ENCODE results near the gene NRIP2.

NRIP2 gene

DNA sequence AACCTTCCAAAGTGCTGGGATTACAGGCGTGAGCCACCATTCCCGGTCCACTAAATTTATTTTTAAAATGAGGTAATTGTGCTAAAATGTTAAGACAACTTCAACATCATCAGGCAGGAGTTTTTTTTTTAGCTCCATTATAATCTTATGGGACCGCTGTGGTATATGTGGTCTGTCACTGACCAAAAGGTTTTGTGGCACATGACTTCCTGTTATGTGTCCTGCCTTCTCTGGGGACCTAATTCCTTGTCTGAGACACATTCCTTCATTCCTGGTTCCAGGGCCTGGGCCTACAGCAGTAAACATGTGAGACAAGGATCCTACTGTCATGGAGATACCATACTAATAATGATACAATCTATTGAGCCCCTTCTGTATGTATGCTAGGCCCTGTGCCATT is 17.1 kb upstream of the NRIP2 start:
- DNase-seq (ENCODE audit: extremely low read depth in 1 of 2, low read depth in 1 of 2), result no peak

DNA sequence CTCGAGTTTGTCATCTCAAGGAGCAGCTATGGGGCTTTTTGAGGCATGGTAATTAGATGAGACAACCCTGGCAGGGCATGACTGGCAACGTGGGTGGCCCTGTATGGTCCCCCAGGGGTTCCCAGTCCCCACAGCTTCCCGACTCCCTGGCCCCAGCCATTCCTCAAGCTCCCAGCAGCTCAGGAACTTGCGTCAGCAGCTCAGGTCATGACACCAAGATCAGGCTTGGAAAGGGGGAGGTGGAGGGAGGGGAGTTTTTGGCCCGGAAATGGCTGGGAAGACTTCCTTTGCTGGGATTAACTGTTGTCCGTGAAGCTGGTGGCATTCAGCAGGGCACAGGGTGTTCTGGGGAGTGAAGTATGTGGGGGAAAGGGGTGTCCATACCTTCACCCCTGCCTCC is 10.4 kb upstream of the NRIP2 start:
- DNase-seq (ENCODE audit: extremely low read depth in 1 of 2, low read depth in 1 of 2), result no peak

DNA sequence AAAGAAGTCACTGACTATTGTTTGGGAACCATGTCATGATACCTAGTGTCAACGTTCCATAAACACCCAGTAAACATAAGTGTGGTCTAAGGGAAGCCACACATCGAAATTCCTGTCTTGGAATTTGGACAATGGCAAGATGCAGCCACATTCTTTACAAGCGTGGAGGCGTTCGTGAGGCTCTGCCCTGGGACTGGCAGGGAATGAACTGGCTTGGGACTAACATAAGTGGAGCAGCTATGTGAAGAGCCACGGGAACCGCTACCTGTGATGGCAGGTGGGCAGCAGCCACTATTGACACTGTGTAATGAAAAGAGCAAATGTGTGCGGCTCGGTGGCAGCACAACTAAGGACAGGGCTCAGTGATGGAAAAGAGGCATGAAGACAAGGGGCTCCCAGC is 10.0 kb upstream of the NRIP2 start:
- DNase-seq (ENCODE audit: extremely low read depth in 1 of 2, low read depth in 1 of 2), result no peak

DNA sequence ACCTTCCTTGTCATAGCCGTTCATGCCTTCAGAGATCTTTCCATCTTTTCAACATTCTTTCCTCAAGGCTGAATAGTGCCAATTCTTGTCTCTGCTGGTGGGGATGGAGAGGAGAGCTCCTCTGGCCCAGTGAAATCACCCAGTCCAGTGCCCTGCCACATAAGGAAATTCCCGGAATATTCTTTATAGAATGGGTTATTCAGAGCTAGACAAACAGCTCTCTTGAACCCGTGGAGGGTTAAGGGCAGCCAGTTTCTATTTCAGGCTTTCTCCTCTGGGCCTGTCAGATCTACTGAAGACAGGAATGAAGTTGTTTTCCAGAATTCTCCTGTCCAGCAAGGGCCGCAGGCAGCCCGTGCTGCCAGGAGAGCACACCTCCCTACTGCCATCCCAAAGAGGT is 8.1 kb upstream of the NRIP2 start:
- DNase-seq (ENCODE audit: extremely low read depth in 1 of 2, low read depth in 1 of 2), result no peak

DNA sequence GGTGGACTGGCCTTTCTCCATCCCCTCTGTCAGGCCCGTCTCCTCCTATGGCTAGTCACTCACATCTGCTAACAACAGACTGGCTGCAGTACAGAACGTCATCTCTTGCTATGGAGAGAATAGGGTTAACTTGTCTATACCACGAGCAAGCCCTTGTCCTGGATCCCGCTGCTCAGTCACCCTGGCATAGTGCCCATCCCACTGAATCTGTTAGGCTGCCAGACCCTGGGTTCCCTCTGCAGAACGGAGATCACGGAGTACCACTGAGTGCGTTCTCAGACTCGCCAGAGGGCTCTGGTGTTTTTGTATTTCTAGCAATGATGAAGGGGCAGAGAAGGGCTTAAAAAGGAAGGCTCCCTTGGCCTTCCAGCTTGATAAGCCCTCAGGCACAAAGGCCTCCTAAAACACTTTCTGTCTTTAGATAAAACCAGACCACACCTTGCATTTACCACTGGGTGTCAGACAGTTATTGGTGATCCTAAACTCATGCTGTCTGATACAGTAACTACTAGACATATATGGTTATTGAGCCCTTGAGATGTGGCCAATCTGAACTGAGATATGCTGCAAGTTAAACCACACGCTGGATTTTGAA is 6.3 kb upstream of the NRIP2 start:
- DNase-seq (ENCODE audit: extremely low read depth in 1 of 2, low read depth in 1 of 2), result no peak

DNA sequence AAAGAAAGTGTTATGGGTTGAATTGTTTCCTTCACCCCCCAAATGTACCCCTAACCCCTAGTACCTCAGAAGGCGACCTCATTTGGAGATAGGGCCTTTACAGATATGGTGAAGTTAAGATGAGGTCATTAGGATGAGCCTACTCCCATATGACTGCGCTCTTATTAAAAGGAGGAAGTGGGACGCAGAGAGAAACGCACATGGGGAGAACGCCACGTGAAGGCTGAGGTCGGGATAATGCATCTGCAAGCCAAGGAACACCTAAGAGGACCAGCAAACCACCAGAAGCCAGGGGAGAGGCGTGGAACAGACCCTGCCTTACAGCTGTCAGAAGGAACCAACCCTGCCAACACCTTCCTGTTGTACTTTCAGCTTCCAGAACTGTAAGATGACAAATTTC is 1.7 kb upstream of the NRIP2 start:
- no peak for DNase-seq (ENCODE audit: extremely low read depth in 1 of 2, low read depth in 1 of 2)

DNA sequence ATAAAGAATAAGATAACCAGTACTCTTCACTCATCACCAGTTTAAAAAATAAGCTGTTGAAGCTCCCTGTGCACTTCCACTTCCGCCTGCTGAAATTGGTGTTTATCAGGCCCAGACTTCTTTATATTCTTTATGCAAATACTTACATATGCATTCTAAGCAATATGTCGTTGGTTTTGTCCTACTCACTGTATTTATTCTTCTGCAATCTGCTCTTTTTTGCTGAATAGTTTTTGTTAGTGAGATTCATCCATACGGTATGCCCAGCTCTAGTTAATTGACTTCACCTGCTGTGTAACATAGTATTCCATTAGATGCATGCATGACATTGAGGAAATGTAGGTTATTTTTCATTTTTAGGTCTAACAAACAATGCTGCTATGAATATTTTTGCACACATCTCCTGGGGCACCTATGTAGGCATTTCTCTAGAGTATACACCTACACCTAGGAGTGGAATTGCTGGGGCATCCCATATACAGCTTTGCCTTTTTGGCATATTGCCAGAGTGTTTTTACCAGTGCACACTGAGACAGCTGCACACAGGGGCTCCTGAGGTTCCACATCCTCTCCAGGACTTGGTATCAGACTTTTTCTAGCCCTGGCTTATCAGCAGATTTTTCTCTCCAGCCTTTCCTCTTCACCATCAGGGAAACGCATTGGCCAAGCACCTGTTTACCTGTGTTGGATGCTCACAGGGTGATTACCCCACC is 1.0 kb upstream of the NRIP2 start:
- no peak for DNase-seq (ENCODE audit: extremely low read depth in 1 of 2, low read depth in 1 of 2)

DNA sequence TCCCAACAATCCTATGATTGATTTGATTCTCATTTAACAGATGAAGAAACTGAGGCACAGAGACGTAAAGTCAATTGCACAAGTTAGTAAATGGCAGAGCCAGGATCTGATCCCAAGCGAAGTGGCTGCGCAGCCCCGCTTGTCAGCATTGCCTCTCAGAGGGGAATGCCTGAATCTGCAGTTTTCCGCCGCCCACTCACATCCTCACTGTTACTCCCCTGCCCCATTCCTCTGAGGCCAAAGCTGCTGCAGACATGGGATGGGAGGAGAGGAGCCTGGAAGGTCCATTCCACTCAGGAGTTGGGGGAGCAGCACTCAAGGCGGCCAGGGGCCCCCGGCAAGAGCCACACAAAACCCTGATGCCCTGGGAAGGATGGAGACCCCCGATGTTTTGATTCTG is 1.0 kb downstream of the NRIP2 start:
- no peak for DNase-seq (ENCODE audit: extremely low read depth in 1 of 2, low read depth in 1 of 2)

DNA sequence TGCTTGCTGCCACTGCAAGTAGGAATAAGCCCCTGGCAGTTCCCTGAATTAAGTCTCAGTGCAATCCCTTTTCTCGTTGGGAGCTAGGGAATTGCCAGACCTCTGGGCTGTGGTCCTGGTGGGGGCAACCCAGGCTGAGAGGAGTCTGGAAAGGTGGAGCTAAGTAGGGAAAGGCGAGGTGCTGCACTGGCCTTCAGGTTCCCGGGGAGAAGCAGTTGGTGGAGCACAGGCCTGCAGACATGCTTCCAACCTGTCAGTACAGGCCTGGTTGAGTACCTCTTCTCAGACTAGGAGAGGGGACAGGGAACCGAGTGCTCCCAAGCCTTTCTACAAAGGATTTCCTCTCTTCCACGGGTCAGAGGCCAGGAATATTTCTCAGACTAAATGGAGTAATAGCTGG is 1.5 kb downstream of the NRIP2 start:
- DNase-seq (ENCODE audit: extremely low read depth in 1 of 2, low read depth in 1 of 2), result no peak

DNA sequence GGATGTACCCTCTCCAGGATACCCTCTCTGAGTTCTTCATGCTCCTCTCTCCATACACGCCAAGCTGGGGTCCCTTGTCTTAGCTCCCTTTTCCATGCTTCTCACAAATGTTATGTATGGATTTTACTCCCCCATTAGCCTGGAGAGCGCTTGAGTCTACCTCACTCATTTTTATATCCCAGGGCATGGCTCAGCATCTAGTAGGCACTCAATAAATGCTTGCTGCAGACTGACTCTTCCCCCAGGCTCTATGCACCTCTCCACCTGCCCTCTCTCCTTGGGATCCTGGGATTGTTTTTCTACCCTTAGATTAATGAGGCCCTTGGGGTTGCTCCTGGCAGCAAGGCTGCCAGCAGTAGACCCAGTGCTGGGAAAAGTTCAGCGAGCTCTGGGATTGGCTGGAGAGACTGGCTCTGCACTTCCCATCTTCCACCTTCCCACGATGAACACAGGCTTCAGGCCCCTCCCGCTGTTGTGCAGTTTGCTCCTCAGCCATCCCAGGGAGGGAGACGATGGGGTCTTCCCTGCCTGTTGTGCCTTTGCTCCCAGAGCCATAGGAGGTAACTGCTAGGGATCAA is 2.2 kb downstream of the NRIP2 start:
- DNase-seq (ENCODE audit: extremely low read depth in 1 of 2, low read depth in 1 of 2), result no peak

DNA sequence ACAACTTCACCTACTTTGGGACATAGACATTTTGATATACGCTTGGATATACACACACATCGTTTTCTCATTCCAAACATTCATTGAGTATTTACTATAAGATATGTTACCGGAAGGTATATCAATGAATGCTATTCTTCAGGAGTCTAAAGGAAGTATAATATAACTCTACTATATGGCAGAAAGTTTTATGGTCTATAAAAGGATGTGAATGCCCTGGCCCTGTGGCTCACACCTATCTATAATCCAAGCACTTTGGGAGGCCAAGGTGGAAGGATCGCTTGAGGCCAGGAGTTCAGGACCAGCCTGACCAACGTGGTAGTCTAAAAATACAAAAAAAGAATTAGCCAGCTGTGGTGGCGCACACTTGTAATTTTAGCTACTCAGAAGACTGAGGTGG is 5.6 kb downstream of the NRIP2 start:
- no peak for DNase-seq (ENCODE audit: extremely low read depth in 1 of 2, low read depth in 1 of 2)

DNA sequence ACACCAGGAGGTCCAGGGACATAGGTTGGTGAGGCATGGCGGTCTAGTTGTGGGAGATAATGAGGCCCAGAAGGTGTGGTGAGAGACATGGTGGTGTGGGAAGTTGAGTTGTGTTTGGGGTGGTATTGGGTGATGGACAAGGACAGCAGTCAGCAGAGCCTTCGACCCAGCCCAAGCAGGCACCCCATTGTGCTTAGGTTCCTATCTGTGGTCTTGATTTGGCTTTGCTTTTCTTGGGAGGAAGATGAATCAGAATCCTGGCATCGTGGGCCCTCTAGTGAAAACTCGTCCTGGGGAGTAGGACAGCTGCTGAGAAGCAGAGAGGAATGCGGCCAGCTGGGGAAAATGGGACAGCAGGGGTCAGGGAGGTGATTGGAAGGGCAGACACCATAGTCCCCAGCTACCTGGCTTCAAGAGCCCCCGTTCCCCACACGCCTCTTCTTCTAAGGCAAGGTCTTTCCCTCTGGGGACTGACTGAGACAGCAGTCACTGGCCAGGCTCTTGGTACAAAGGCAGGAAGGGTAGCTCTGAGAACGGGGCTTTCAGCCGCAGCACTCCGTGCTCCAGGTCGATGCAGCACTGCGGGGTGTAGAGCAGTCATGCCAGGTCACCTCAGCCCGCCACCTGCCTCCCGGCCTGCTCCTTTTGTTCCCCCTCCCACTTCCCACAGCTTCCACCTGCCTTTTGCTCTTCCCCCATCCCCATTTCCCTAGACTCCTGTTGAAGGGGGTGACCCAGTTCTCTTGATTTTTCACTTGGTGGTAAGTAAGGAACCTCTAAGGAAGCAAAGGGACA is 7.9 kb downstream of the NRIP2 start:
- DNase-seq (ENCODE audit: extremely low read depth in 1 of 2, low read depth in 1 of 2), result no peak

DNA sequence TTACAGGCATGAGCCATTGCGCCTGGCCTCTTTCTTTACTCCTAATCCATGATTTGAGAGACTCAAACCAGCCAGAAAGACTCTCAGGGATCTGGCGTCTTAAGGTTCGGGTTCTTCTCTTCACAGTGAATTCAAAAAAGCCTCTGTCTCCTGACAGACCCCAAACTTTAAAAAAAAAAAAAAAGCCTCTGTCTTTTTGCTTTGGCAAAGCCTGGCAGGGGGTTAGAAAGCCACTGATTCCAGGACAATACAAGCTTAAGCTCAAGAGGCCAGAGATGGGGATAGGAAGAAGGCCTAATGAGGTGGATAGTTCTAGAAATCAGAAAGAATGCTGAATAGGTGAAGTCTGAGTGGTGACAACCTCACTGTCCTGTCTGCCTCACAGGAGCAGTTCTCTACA is 8.8 kb downstream of the NRIP2 start:
- no peak for DNase-seq (ENCODE audit: extremely low read depth in 1 of 2, low read depth in 1 of 2)

DNA sequence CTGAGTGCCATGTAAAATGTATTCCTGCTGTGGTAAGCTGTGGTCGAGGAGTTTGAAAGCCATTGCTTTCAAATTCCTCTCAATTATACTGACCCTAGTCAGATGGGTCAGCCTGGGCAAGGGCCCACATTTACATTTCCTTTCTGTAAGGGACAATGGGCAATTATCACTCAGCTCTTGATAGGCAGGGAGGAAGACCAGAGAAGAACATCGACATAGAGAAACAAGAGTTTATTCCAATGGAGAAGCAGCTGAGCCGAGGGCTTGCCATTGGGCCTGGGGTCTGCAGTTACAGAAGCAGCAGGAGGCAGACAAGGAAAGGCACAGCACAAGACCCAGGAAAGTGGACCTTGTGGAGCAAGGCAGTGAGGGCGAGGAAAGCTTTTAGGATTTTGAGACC is 9.7 kb downstream of the NRIP2 start:
- DNase-seq (ENCODE audit: extremely low read depth in 1 of 2, low read depth in 1 of 2), result no peak

DNA sequence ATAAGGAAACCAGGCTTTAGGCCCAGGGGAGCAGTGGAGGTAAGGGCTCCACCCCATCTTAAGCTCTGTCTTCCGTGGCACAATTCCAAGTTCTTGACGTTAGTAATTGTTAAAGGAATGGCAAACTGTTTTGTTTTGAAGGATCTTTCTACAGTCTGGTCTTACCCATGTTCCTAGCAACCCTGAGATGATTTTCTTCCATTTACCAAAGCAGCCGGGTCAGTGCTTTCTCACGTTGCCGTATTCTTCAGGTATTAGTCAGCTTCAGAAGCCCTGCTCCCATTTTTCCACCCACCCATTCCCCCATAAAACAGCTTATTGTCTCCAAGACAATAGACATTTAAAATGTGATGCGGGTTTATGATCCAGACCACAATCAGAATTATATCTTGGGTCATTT is 10.3 kb downstream of the NRIP2 start:
- DNase-seq (ENCODE audit: extremely low read depth in 1 of 2, low read depth in 1 of 2), result no peak

DNA sequence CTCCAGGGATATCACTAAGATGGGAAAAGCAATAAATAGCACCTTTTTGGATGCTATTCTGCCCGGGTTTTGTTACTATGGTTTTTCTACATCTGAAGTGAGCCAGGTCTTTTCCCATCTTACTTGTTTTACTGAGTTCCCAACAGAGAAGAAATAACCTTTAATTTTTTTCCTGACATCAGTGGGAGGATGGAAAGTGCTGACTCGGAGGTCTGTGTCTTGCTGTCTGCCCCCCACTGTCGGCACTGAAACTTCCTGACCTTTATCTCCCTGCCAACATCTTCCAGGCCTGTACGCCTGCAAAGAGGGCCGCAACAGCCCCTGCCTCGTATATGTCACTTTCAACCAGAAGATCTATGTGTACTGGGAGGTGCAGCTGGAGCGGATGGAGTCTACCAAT is 11.4 kb downstream of the NRIP2 start:
- DNase-seq (ENCODE audit: extremely low read depth in 1 of 2, low read depth in 1 of 2), result no peak

DNA sequence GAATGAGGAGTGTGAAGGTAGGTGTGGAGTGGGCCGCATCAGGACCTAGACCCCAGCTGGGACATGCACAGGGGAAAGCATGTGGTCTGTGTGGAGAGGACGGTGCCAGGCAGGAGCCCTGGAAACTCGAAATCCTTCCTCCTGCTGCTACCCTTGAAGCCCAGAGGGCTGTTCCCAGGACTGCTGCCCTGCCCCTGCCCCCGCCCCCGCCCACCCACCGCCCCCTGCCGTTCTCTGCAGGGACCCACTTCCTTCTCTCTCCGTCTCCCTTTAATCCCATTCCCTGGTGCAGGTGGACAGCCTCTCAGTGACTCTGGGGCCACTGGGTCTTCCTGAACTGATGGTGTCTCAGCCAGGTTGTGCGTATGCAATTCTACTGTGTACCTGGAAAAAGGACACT is 14.4 kb downstream of the NRIP2 start:
- no peak for DNase-seq (ENCODE audit: extremely low read depth in 1 of 2, low read depth in 1 of 2)

DNA sequence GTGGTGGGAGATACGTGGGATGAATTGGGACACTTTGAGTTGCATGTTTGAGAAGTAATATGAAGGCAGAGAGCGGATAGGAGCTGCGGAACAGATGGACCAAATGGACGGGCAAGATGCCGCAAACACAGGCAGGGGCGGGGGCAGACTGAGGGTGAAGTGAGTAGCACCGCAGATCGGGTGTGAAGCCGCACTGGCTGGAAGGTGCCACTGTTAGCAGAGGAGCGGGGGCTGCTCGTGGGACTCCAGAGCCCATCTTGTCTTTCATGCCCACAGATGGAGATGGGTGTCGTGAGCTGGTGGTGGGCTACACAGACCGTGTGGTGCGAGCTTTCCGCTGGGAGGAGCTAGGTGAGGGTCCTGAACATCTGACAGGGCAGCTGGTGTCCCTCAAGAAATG is 15.0 kb downstream of the NRIP2 start:
- no peak for DNase-seq (ENCODE audit: extremely low read depth in 1 of 2, low read depth in 1 of 2)

DNA sequence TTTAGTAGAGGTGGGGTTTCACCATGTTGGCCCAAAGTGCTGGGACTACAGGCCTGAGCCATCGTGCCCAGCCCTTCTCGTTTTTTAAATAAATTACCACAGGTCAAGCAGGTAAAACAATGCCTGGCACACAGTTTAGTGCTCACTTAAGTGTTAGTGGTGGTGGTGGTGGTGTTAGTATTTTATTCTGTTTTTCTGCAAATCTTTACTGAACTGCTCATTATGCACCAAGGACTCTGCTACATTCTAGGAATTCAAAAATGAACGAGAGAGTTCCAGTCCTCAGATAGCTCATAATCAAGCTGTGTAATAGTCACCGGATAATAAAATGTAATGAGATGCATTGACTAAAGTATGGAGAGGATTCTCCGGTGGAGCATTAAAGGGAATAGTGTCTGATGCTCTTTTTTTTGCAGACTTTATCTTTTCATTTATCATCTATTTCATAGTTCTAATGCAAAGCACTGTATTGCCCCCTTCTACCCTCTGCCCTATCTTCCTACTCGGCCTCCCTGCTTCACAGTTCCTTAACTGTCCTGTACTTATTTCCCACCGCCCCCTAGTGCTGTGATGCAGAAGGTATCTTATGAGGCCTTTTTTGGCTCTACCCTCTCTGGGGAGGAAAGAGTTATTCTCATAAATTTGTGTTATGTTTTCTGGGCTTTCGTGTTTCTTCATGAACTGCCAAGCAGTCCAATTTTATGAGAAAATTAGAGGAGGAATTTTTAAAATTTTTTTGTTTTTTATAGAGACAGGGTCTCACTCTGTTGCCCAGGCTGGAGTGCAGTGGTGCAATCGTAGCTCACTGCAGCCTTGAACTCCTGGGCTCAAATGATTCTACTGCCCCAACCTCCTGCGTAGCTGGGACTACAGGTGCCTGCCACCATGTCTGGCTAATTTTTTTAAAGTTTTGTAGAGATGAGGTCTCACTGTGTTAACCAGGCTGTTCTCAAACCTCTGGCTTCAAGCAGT is 21.3 kb downstream of the NRIP2 start:
- DNase-seq (ENCODE audit: extremely low read depth in 1 of 2, low read depth in 1 of 2), result peak in 1 of 2 donors; percentile 43

DNA sequence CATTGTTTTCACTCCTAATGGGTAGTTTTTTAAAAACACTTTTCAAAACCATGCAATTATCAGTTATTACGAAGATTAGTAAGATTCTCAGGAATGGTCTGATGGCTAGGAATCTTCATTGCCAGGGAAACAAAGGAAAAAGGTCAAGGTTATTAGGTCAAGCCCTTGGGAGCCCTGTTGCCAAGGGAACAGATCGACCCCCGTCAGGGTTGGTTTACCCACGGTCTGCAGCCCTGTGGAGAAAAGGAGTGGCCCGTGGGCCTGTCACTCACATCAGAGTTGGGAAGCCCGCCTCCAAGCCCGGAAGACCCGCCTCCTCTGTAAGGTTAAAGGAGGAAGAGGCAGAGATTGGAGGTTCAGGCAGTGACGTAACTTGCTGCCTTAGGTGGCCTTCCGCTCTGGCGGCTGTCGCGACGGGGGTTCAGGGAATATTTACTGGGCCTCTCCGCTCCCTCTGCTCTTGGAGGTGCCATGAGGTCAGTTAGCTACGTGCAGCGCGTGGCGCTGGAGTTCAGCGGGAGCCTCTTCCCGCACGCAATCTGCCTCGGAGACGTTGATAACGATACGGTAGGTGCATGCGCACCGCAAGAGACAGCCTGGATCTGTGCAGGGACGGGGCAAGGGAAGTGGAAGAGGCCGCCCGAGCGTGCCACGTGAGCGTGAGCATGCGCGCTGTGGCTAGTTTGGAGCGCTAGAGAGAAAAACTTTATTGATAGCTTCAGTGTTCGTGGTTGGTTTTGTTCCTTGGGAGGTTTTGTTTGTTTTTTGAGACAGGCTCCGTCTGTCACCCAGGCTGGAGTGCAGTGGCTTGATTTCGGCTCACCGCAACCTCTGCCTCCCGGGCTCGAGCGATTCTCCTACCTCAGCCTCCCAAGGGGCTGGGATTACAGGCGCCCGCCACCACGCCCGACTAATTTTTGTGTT is 22.3 kb downstream of the NRIP2 start, which contains the start of gene ITFG2:
Gene ITFG2, plus strand, starts transcription at position 379 of the 924 bp plus-strand sequence. Its CDS starts 93 bp downstream, at position 472.
- peak; percentile 85 to 98 for DNase-seq (ENCODE audit: extremely low read depth in 1 of 2, low read depth in 1 of 2)

Measured in stimulated activated CD8-positive, alpha-beta memory T cell treated with anti-CD3 and anti-CD28 coated beads, Interleukin-7, amount 100 ng/mL, for 48 hours (primary cell).